GM12878 (cell line): ENCODE results near the gene BAZ1B. TPM values are rescaled to one million over a fixed set of nuclear protein-coding genes. Genes with fewer than 3 reads are reported as not detected.

ENCODE experiments used
- ATAC-seq: fragments of 200-7000 bp; cut with Tn5 transposase; 3 replicates; pipeline ENCODE4 v1.9.1; 2020; ENCODE audit warnings: mild to moderate bottlenecking, moderate library complexity
- BruUV-seq: library from RNA; stranded (reverse); fragments of 400-500 nt; replicated peaks from 2 replicates; lab custom pipeline; 2021; lab: Mats Ljungman, UMichigan
- CTCF ChIA-PET: fragments of 300-600 bp; sonication (Branson Sonifier 250); formaldehyde crosslinking; extraction: SDS; loops from one replicate; lab custom pipeline; 2021; ENCODE audit warnings: inconsistent platforms; lab: Yijun Ruan, JAX
- POLR2A ChIA-PET: fragments of 350-600 bp; formaldehyde crosslinking; extraction: SDS; loops from one replicate; lab custom pipeline; 2021; ENCODE audit warnings: inconsistent platforms; lab: Charles Lee
- RAD21 ChIA-PET: fragments of 300-600 bp; sonication (Branson Sonifier 250); formaldehyde crosslinking; loops from one replicate; lab custom pipeline; 2023; ENCODE audit warnings: antibody characterized with exemption; ENCODE audit not compliant: unreplicated experiment; lab: Charles Lee
- SMC1A ChIA-PET: fragments of 300-600 bp; sonication (Branson Sonifier 250); formaldehyde crosslinking; loops from one replicate; lab custom pipeline; 2023; ENCODE audit not compliant: unreplicated experiment, uncharacterized antibody; lab: Charles Lee
- DNase-seq: peaks from one replicate; pipeline ENCODE4 v3.0.0-alpha.2; 2011; ENCODE audit warnings: low read depth, low spot score
- FAIRE-seq: peaks from 3 replicates; lab custom pipeline; 2011; peaks lifted over from hg19 to GRCh38; lab: Jason Lieb, UNC
- H2AFZ ChIP-seq: 2 replicates; pipeline ENCODE4 v1.6.0; 2011; ENCODE audit warnings: low read depth, low read length, control low read depth; ENCODE audit not compliant: control insufficient read depth
- H3K27ac ChIP-seq: 2 replicates; pipeline ENCODE4 v1.5.1; 2011; ENCODE audit warnings: control low read depth; ENCODE audit not compliant: control insufficient read depth, insufficient read depth
- H3K27me3 ChIP-seq, 2 experiments: replicated peaks in 1 of 2; 2 replicates each; pipeline versions ENCODE4 v1.6.0 to v1.6.1; 2011; ENCODE audit warnings: low read length in 1 of 2; ENCODE audit not compliant: control insufficient read depth in 2 of 2, insufficient read depth in 2 of 2
- H3K36me3 ChIP-seq, 2 experiments: 2 replicates each; pipeline ENCODE4 v1.5.1; 2011; ENCODE audit warnings: low read length in 1 of 2; ENCODE audit not compliant: control insufficient read depth in 2 of 2, insufficient read depth in 2 of 2
- H3K4me1 ChIP-seq: 2 replicates; pipeline ENCODE4 v1.6.1; 2011; ENCODE audit warnings: mild to moderate bottlenecking, low read length, moderate library complexity, mixed read lengths; ENCODE audit not compliant: control insufficient read depth, insufficient read depth
- H3K4me2 ChIP-seq: 2 replicates; pipeline ENCODE4 v1.6.0; 2011; ENCODE audit warnings: control low read depth; ENCODE audit not compliant: control insufficient read depth, insufficient read depth
- H3K4me3 ChIP-seq: fragments of 200-600 bp; sonication (generic); 2 replicates; pipeline ENCODE4 v1.5.1; 2016
- H3K79me2 ChIP-seq: 2 replicates; pipeline ENCODE4 v1.6.0; 2011; ENCODE audit warnings: low read length; ENCODE audit not compliant: control insufficient read depth, insufficient read depth
- H3K9ac ChIP-seq: 2 replicates; pipeline ENCODE4 v1.8.0; 2011; ENCODE audit warnings: low read length, control low read depth, mixed read lengths; ENCODE audit not compliant: control insufficient read depth, insufficient read depth
- H3K9me3 ChIP-seq: replicated peaks from 3 replicates; pipeline ENCODE4 v1.5.1; 2011; ENCODE audit warnings: mild to moderate bottlenecking, low read length; ENCODE audit not compliant: control insufficient read depth, insufficient read depth
- H4K20me1 ChIP-seq: 2 replicates; pipeline ENCODE4 v1.6.0; 2011; ENCODE audit not compliant: control insufficient read depth, insufficient read depth
- JUND ChIP-seq: IDR thresholded peaks from 2 replicates; pipeline ENCODE4 v1.6.1; 2012; ENCODE audit warnings: low read depth, mild to moderate bottlenecking, low read length, improper control_type of control experiment, moderate library complexity
- NFYB ChIP-seq: IDR thresholded peaks from 2 replicates; pipeline ENCODE4 v1.6.1; 2011; ENCODE audit warnings: low read depth, mild to moderate bottlenecking, low read length, improper control_type of control experiment, moderate library complexity; ENCODE audit not compliant: insufficient read depth
- POLR2AphosphoS5 ChIP-seq: IDR thresholded peaks from 2 replicates; pipeline ENCODE4 v1.6.1; 2011; ENCODE audit warnings: mild to moderate bottlenecking, low read length, inconsistent platforms
- SMAD1 ChIP-seq: fragments of 450-650 bp; IDR thresholded peaks from 2 replicates; pipeline ENCODE4 v1.6.1; 2018; ENCODE audit warnings: mild to moderate bottlenecking, low read depth; ENCODE audit not compliant: partially characterized antibody
- SMARCA5 ChIP-seq: fragments of 450-650 bp; IDR thresholded peaks from 2 replicates; pipeline ENCODE4 v1.6.1; 2017; ENCODE audit warnings: mild to moderate bottlenecking
- ZNF207 ChIP-seq: fragments of 450-650 bp; IDR thresholded peaks from 2 replicates; pipeline ENCODE4 v1.6.1; 2014; ENCODE audit warnings: antibody characterized with exemption, mild to moderate bottlenecking, borderline replicate concordance
- ZSCAN29 ChIP-seq: fragments of 450-650 bp; IDR thresholded peaks from 2 replicates; pipeline ENCODE4 v1.6.1; 2017; ENCODE audit warnings: mild to moderate bottlenecking, moderate library complexity
- WGBS: methylation state at CpG from one replicate; pipeline ENCODE4 v1.1.6; 2016; ENCODE audit warnings: low lambda C conversion rate; ENCODE audit not compliant: insufficient replicate concordance, insufficient coverage; ENCODE audit errors: missing lambda C conversion rate; 5-methylcytosine and 5-hydroxymethylcytosine counted together
- in situ Hi-C: fragments of 300-500 bp; cut with MboI; formaldehyde crosslinking; loops from 9 replicates; pipeline ENCODE4 v1.14.3; 2018; ENCODE audit warnings: mixed read lengths
- intact Hi-C: fragments of 100-400 bp; cut with micrococcal nuclease; formaldehyde crosslinking; loops from one replicate; pipeline ENCODE4 v1.14.2; 2022; ENCODE audit not compliant: unreplicated experiment
- polyA plus RNA-seq, 11 experiments: library from polyadenylated mRNA; depleted of rRNA in 4 of 11; unstranded in 6 of 11; stranded (reverse) in 5 of 11; fragments of >200 nt; fragmentation: Nextera tagmentation in 4 of 11; fragmentation: Illumina TruSeq in 1 of 11; extraction: Ambion mirVana in 4 of 11; extraction: Trizol in 1 of 11; gene quantifications; 1 replicate in 1 of 11; 2 replicates in 10 of 11; pipeline versions ENCODE4 v1.2.1 to v1.2.3, GENCODE V29; 2011 to 2016; ENCODE audit warnings: inconsistent platforms in 2 of 11, missing spikeins in 2 of 11, low read depth in 1 of 11
- total RNA-seq, 4 experiments: library from RNA; depleted of rRNA in 3 of 4; stranded (reverse); fragments of >200 nt in 3 of 4; fragmentation: Illumina TruSeq in 1 of 4; extraction: Trizol in 1 of 4; gene quantifications; 2 replicates each; pipeline versions ENCODE4 v1.2.1 to v1.2.3, GENCODE V29; 2013 to 2021

Gene BAZ1B
- total and polyA plus RNA-seq, 10 of the 15 experiments (the other 5 are each of a cell fraction or from before 2014, with no cell fraction given) = 14.0 to 77.4 (median 36.2) TPM

DNA sequence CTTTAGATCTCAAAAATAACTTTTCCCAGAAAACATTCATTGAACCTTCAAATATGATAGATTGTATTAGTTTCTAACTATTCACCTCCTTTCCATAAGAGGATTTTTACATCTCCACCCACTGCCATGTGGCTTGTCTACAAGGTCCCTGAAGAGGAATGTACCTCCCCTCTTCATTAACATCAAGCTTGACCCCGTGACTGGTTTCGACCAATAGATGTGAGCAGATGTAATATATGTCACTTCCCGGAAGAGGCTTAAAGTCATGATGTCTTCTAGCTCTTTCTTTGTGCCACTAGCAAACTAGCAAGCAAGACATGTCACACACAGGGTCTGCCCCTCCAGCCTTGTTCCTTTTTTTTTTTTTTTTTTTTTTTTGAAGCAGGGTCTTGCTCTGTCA, 6.9 kb downstream of the BAZ1B start:
- H3K27ac ChIP-seq = no peak overlapping the region
- H3K9me3 ChIP-seq = no peaks in the 10 kb centered on the region; the same call in 2 of the 3 replicates
- FAIRE-seq (no peak), ATAC-seq (peak; percentile 43), DNase-seq (no peak)
- H3K36me3 ChIP-seq = peaks cover 7 to 34% of the 10 kb centered on the region in 2 experiments; a peak in 3 of 4 replicates
- no peak for TF ChIP-seq POLR2AphosphoS5
- TF ChIP-seq NFYB = peak; percentile 55; the same call in 1 of the 2 replicates
- no peak overlapping the region for H3K9ac ChIP-seq
- peaks cover 82% of the 10 kb centered on the region for H3K79me2 ChIP-seq
- no peak overlapping the region for H3K4me3 ChIP-seq
- H3K4me1 ChIP-seq = peaks cover 5% of the 10 kb centered on the region
- ChIA-PET RAD21 (no interaction called here), CTCF (no interaction called here), SMC1A (no interaction called here), POLR2A (interaction anchor here (0.5 to 1.1 kb wide), 2 partner anchors 63 to 609 kb away, joined by 3 read pairs; partner anchors contain the start of gene TBL2)
- H3K27me3 ChIP-seq = no peaks in the 10 kb centered on the region
- no peak overlapping the region for H3K4me2 ChIP-seq
- no peaks in the 10 kb centered on the region; the same call in 1 of the 2 replicates for H4K20me1 ChIP-seq
- WGBS = 78% methylated on average over 3 of the region's 3 CpGs
- intact Hi-C loops = no loop called here
- in situ Hi-C loops = no loop called here
- no peak overlapping the region for H2AFZ ChIP-seq
- BruUV-seq = no TSS peak

DNA sequence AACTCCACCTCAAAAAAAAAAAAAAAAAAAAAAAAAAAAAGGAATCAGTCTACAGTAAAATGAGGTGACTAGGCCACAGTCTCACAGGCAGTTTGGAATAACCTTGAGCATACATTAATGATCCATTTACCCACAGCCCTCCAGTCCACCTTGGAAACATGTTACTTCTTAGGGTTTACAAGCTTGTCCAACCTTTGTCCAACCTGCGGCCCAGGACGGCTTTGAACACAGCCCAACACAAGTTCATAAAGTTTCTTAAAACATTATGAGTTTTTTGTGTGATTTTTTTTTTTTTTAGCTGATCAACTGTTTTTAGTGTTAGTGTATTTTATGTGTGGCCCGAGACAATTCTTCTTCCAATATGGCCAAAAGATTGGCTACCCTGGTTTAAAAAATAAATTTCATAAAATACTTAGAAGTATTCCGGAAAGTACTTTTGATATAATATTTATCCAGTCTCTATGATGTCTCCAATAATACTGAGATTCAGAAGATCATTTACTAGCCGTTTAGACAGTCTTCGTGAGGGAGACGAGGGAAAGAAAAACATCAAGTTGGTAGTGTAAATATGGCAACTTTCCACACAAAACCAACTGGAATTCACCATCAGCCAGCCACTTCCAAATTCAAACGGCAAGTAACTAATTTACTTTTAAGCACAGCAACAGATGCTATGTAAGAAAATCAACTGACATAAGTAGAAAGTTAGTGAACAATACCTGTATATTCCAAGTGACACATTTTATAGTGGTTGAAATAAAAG, 9.9 kb downstream of the BAZ1B start:
- ChIA-PET RAD21 (interaction anchor here (1.2 kb wide), 1 partner anchor 9 kb away, joined by 3 read pairs; no protein-coding TSS in a partner anchor), SMC1A (interaction anchor here (0.6 to 2.3 kb wide), 3 partner anchors 8 to 47 kb away, joined by 3 to 10 read pairs (median 3); no protein-coding TSS in a partner anchor), CTCF (interaction anchor here (0.7 to 1.4 kb wide), 2 partner anchors 25 to 222 kb away, joined by 4 to 5 read pairs; no protein-coding TSS in a partner anchor), POLR2A (interaction anchor here (0.7 kb wide), 2 partner anchors 15 to 62 kb away, joined by 3 to 5 read pairs; no protein-coding TSS in a partner anchor)
- H4K20me1 ChIP-seq = no peaks in the 10 kb centered on the region; the same call in 1 of the 2 replicates
- 87% methylated on average over 8 of the region's 8 CpGs for WGBS
- H3K9me3 ChIP-seq = no peaks in the 10 kb centered on the region; the same call in 2 of the 3 replicates
- no peaks in the 10 kb centered on the region; the same call in 1 of the 2 replicates for H3K4me1 ChIP-seq
- TF ChIP-seq ZSCAN29 (no peak), SMAD1 (no peak), ZNF207 (no peak), SMARCA5 (no peak), POLR2AphosphoS5 (no peak), JUND (no peak)
- H3K4me3 ChIP-seq = no peak overlapping the region
- FAIRE-seq (no peak), DNase-seq (no peak), ATAC-seq (no peak)
- no peak overlapping the region for H3K27ac ChIP-seq
- peaks cover 54% of the 10 kb centered on the region for H3K79me2 ChIP-seq
- peaks cover 12 to 41% of the 10 kb centered on the region in 2 experiments for H3K36me3 ChIP-seq
- no TSS peak for BruUV-seq
- in situ Hi-C loops = no loop called here
- H3K27me3 ChIP-seq = no peaks in the 10 kb centered on the region
- intact Hi-C loops = no loop called here
- H3K4me2 ChIP-seq = no peak overlapping the region
- no peak overlapping the region for H2AFZ ChIP-seq
- no peak overlapping the region for H3K9ac ChIP-seq
